ENCODE measurements around the gene COL8A1.

The COL8A1 gene

DNA sequence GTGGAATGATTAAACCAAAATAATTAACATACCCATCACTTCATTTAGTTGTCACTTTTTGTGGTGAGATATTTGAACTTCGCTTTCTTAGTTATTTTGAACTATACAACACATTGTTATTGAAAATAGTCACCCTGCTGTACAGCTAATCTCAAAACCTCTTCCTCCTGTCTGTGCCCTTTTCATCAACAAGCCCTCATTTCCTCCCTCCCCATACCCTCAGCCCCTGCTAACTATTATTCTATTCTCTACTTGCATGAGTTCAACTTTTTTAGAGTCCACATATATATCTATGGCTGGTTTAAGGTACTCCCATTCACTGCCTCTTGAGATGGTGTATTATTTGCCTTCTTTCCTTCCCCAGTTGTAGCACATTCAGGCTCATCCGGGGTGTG lies 32.2 kb downstream of the COL8A1 start:
- no peak for DNase-seq (ENCODE audit: low spot score)

DNA sequence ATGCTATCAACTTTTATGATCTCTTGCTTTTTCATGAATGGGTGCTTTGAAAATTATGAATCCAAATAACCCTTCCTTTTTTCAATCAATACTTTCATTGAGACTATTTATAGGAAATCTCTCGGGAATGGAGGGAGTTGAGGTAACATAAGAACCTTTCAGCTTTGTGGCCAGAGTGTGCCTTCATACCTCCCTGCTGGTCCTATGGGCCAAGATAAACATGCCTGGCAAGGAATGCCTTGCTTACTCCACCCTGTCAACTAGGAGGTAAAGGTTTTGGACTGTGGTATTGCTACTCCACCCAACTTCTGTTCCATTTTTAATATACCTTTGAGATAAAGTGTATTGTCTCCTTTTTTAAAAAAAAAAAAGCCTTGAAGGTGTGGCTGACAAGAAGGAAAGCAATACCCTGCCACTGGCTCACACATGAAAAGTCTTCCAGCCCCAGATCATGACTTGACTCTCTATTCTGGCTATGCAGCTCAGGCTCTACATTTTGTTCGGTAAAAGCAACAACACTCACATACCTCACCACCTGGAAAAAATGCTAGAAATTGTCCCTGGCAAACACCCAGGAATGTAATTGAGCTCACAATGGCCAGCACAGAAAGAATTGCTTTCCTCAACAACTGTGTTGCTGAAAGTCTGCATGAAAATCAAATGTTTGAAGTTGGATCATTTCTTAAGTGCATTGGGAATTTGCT lies 35.8 kb downstream of the COL8A1 start:
- no peak for DNase-seq (ENCODE audit: low spot score)

DNA sequence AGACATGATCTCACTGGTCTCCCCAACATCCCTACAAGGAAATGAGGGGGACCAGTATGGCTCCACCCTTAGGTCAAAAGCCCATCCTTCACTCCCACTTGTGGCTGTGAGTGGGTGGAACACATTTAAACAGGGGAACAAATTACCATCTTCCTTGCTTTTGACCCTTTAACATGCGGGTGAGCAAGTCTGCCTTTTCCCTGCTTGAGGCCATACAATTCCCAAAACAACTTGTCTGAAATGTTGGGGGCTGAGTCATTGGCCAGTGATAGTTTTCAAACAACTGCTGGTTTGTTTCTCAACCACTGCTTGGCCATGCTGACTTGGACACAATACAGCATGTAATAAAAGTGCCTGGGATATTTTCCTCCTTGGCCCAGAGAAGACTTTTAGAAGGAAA lies 39.6 kb downstream of the COL8A1 start:
- no peak for DNase-seq (ENCODE audit: low spot score)

DNA sequence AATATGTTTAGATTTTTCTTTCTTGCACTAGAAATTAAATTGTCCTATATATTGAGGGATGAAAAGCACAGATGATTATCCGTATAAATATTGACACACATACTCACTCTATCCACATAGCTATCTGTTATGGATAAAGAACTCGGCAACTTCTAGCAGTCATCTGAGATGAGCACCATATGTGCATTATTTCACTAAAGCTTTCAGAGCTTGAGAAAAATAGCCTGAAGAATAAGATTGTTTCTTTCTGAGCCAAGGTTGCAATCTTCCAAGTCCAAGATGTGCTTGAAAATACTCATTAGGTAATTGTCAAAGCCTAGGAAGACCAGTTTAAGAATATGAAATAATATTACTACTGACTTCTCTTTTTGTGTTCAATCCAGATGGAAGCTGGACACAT lies 40.5 kb downstream of the COL8A1 start:
- DNase-seq (ENCODE audit: low spot score) = no peak

DNA sequence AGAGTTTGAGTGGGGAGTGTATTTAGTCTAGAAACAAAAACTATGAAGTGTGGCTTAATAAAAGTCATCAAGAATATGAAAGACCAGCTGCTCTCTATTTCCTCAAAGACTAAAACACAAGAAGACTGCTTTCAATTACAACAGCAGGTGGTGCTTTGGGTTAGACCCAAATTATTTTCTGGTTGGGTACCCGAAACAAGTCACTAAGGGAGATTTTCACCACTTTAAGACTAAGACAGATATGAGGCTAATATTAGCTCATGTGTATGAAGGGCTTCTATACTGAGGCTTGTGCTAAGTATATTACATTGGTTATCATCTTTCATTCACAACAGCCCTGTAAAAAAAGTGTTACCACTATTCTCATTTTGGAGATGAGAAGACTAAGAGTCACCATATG lies 43.1 kb downstream of the COL8A1 start:
- no peak for DNase-seq (ENCODE audit: low spot score)

DNA sequence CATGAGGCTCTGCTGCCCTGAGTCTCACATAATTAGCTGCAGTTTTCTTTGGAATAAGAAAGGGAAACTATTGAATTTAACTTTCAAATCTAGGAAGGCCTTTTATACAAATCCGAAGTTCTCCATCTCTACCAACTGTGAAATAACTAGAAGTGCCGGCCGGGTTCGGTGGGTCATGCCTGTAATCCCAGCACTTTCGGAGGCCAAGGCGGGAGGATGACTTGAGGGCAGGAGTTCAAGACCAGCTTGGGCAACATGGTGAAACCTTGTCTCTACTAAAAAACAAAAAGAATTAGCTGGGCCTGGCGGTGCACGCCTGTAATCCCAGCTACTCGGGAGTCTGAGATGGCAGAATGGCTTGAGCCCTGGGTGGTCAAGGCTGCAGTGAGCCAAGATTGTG lies 43.6 kb downstream of the COL8A1 start:
- no peak for DNase-seq (ENCODE audit: low spot score)

DNA sequence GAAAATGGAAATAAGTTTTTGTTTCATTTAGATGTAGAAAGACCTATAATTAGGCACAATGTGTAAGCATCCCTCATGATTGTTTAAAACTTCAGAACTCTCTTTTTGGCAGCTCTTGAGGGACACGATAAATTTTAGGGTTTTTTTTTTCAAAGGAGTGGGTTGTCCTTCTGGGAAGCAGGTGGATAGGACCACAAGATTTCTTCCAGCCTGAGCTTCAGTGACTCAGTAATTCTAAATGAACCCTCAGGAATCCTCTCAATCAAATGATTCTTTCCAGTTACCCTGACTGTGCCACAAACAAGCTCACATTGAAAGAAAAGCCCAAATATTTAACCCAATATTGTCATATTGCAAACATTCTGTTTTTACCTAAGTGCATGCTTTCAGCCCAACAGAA lies 45.1 kb downstream of the COL8A1 start:
- DNase-seq (ENCODE audit: low spot score) = no peak

DNA sequence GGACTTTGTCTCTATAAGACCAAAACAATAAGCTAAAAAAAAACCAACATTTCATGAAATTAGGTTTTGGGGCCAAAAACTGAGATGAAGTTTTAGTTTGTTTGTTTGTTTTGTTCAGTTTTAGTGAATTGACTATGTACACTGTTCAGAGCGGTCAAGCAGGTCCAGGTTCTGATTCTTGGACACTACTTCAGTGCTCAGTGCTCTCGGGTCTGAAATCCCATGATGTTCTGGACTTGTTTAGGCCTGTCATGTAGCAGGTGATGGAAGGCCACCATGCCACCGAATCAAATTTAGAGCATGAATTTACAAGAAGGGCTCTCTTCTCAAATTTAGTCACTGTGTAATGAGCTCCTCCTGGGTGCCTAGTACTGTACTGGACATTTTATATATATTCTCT lies 45.5 kb downstream of the COL8A1 start:
- no peak for DNase-seq (ENCODE audit: low spot score)

DNA sequence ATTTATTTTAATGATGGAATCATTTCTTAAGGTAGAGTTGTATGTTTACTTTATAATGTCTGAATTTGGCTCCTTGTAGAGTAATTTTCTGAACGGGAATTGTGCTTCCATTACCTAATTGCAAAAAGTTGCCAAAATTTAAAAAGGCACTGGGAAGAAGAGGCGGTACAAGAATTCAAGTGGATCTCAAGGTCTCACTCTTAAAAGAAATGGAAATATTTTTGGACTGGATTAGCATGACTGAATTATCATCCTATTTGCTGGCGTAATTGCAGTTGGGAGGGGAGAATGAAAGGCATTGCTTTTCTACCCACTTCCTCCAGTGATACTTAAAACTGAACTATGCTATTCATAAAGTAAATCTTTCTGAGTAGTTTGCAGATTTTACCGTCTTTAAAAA lies 46.2 kb downstream of the COL8A1 start:
- DNase-seq (ENCODE audit: low spot score) = no peak

DNA sequence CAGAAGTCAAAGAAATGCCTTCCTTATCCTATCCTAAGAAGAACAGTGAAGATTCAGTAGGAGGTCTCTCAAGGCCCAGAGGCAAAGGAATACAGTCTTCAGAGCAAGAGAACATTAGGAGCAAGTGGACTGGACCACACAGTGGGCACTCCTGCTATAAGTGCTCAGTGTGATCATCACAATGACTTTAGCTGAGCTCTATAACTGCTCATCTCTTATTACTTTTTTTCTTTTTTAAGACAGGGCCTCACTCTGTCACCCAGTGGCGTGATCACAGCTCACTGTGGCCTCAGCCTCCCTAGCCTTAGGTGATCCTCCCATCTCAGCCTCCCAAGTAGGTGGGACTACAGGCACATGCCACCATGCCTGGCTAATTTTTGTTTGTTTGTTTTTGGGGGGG lies 48.1 kb downstream of the COL8A1 start:
- no peak for DNase-seq (ENCODE audit: low spot score)

DNA sequence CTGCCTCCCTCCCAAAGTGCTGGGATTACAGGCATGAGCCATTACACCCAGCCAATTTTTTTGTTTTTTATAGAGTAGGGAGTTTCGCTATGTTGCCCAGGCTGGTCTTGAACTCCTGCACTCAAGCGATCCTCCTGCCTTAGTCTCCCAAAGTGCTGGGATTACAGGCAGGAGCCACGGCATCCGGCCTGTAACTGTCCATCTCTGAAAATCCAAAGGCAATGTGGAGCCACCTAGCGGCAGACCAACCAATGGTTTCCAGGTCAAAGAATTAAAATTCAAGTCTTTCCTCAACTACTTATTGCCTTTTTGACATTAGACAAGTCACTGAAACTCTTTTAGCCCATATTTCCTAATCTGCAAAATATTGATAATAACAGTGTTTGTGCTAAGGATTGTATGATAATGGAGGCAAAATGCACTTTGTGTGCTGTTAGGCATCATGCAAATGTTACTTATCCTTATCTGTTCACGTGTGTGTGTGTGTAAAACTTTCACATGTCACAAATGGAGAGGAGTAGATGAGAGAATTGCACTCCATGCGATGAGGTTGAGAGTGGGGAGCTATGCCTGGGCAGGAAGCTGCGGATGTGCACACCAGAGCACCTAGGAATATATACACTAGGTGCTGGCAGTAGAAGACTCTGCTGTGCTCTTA lies 48.7 kb downstream of the COL8A1 start:
- DNase-seq (ENCODE audit: low spot score) = peak; percentile 50

DNA sequence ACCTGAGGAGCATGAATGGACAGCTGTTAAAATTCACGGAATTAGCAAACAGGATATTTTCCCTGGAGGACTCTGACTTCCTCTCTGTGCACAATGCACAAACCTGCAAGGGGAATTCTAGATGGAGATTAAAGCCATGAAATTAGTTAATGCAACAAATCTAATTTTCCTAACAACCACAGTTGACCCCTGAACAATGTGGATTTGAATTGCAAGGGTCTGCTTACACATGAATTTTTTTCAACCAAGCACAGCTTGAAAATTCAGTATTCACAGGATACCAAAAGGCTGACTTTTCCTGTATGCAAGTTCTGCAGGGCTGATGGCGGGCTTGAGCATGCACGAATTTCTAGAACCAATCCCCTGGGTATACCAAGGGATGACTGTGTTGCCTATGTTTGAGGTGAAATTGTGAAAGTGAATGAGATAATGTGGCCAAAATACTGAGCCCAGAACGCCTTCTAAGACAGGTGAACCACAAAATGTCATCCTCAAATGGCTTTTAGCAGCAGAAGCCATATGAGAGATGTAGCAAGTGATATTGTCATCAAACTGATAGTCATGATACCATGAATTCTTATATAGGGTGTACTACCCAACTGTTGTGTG lies 52.5 kb downstream of the COL8A1 start:
- DNase-seq (ENCODE audit: low spot score) = no peak

DNA sequence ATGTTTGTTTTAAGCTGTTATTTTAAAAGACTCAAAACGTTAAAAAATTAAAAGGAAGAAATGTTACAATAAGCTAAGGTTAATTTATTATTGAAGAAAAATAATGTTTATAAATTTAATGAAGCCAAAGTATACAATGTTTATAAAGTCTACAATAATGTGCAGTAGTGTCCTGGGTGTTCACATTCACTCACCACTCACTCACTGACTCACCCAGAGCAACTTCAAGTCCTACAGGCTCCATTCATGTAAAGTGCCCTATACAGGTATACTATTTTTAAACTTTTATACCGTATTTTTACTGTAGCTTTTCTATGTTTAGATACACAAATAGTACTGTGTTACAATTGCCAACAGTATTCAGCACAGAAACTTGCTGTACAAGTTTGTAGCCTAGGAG lies 55.2 kb downstream of the COL8A1 start:
- DNase-seq (ENCODE audit: low spot score) = no peak

DNA sequence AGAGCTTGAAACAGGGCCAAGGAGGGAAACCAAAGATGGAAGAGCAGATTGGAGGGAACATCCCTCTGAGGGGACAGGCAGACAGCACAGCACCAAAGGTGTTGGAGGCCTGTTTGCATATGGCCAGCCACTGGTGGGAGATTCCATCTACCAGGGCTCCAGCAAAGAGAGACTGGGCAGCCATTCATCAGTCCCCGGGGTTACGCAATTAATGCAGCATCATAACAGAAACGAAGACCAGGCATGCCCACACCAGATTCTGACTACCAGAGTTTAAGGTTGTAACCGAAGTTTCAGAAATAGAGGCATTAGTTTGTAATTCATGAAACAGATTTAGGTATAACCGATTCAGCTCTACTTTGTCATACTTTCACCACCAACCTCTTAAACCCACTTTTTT lies 58.1 kb downstream of the COL8A1 start:
- no peak for DNase-seq (ENCODE audit: low spot score)

DNA sequence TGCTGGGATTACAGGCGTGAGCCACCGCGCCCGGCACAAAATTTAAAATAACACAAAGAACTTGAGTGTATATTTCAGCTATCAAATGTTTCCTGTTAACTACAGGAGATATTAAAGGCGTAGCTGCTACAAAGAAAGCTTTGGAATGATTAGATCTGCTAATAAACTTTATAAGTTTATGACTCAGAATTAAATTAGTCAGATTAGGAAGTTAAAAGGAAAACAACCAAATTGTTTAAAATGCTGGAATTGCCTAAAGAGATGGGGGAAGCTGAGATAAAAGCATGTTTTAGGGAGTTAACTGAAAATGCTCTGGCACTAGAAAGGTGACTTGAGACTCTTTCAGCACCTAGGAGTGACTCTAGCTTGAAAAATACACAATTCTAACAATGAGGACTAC lies 58.9 kb downstream of the COL8A1 start:
- DNase-seq (ENCODE audit: low spot score) = no peak

DNA sequence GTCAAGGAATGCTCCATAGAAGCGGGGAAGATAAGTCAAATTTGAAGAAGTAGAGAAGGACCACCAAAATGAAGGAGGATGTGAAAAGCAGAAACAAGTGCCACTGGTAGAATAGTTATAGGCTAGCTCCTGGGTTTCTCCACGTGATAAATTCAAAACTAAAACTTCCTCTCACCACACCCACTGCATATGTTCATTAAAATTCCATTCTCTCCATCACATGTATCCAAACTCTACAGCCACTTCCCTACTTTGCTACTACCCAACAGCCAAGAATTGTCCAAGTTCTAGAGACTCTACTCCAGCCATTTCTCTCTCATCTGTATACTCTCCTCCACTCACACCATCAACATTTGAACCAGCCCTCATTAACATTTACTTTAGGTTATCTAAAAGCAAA lies 60.5 kb downstream of the COL8A1 start:
- DNase-seq (ENCODE audit: low spot score) = no peak

DNA sequence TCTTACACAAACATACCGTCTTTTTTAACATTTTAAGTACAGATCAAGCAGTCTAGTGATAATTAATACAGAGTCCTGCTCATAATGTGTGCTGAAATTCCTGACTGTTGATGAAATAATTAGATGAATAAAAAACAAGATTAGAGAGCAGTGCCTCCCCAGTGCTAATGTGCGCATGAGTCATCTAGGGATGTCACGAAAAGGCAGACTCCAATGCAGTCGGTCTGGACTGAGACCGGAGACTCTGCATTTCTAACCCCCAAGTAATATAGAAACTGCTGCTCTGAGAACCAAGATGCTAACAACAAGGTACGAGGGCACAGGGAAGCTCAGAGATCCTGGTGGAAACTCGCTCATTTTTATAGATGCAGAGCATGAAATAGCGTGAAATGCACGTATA lies 61.4 kb downstream of the COL8A1 start:
- no peak for DNase-seq (ENCODE audit: low spot score)

DNA sequence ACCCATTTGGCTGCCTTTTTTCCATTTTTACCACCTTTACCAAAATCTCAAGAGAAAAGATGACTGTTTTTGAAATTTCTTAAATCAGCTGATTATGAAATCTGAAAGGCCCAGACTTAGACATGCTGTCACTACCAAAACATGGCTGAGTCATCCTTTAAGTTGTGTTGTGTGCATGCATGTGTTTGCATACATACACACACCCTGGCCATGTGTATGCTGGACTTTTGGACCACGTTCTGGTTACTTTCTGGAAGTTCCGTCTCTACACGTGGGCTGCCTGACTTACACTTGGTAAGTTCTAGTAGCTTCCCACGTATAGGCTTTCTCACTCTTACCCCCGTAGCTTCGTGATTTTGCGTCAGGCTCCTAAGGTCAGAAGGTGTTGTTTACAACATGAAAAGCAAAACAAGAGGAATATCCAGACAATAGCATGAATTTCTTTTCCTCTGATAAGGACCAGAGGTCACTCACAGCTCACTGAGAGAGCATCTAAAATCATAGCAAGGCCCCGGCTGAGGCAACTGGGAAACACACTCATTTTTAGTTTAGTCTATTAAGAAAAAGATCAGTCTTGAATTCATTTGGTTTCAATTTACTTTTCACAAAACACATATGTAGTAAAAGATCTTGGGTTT lies 62.4 kb downstream of the COL8A1 start:
- DNase-seq (ENCODE audit: low spot score) = no peak

DNA sequence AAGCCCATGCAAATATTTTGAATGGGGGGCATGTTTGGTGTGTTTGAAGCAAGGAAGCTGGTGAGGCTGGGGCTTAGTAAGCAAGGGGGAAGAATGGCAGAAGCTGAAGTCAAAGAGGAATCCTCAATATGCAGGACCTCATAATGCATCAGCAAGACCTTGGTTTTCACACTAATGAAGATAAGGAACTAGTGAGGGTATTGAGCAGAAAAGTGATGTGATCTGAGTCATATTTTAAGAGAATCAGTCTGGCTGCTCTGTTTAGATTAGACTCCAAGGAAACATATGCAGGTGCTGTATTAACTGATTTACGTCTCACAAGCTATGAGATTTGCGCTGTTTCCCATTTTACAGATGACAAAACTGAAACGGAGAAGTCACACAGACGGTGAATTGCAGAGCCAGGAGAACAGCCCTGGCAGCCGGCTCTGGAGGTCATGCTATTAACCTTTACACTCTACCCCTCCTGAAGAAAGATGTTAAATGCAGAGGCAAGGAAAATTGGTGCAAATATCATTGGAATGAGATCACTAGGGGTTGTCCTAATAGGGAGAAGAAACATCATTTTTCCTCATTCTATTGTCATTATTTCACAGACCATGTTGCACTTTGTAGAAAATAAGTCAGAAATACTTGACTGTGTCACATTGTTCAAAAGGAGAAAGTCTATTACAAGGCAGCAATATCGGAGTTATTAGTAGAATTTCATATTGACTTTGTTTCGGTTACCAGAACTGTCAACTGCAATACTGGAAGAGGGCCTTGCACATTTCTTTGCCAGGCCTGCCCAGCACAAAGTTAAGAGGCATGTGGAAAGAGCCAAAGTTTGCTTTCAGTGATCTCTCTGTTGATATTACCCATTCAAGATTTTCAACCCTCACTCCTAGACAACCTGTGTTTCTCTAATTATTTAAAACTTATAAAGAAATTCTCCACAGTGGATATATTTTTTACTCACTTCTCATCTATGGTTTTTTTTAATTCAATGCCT lies 64.9 kb downstream of the COL8A1 start:
- no peak for DNase-seq (ENCODE audit: low spot score)

DNA sequence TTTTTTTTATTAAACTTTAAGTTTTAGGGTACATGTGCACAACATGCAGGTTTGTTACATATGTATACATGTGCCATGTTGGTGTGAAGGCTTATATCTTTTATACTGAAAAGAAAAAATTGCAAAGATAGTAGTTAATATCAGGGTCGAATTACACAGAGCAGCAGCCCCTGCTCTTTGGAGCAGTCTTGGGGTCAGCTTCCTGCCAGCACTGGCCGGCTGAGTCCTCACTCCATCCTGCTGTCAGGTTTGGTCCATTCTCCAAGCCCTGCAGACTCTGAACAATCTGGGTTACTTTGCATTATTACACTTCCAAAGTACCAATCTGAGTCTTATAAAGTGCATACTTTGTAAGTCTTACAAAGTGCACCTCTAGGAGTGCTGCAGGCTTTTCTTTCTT lies 66.0 kb downstream of the COL8A1 start:
- no peak for DNase-seq (ENCODE audit: low spot score)

DNA sequence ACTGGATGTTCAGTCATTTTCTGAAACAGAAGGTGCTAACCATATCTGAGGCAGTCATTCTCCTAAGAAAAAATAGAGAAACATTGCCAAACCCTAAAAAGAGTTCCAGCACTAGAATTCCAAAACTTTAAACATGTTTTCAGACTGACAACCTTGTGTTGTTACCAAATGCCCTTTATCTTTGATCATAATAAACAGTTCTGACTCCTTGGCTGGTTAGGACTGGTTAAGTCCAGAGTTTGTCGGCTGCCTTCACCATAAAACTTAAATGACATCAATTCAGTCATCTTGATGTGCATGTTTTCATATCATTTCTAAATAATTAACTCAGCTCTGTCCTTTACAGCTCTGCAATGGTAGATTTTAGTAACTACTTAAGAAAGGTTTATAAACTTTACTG lies 68.0 kb downstream of the COL8A1 start:
- no peak for DNase-seq (ENCODE audit: low spot score)

Measured in SK-N-DZ (cell line).